ENCODE results near the gene NFU1. TPM values are rescaled to one million over a fixed set of nuclear protein-coding genes. Genes with fewer than 3 reads are reported as not detected.
A peak's percentile ranks its signal among the peaks of the same experiment; 100 is the strongest.

NFU1 gene
- total RNA-seq, 1 experiment from 2014 or later: 70.5 TPM

GRCh38 chr2:69387770-69388481 is 49.3 kb downstream of the NFU1 start:
- Histone ChIP-seq H3K27ac (peak overlapping the region; percentile 42), H3K27me3 (no peaks in the 10 kb centered on the region), H3K4me3 (peak overlapping the region; percentile 92), H3K4me1 (no peaks in the 10 kb centered on the region; the same call in 1 of the 2 replicates), H3K36me3 (peaks cover 4% of the 10 kb centered on the region), H3K9me3 (replicated peaks) (no peaks in the 10 kb centered on the region)
- peak; percentile 7 to 25 for DNase-seq

GRCh38 chr2:69386789-69387734 is 50.2 kb downstream of the NFU1 start, which contains the start of gene GFPT1:
GFPT1 (minus strand) TSS chr2:69387227; CDS start chr2:69387071, 156 bp downstream.
- Histone ChIP-seq H3K27me3 (no peaks in the 10 kb centered on the region), H3K36me3 (peaks cover 9% of the 10 kb centered on the region), H3K9me3 (replicated peaks) (no peaks in the 10 kb centered on the region), H3K4me1 (no peaks in the 10 kb centered on the region; the same call in 1 of the 2 replicates), H3K4me3 (peak within 1 kb of the TSS; percentile 92), H3K27ac (peak within 1 kb of the TSS; percentile 54)
- DNase-seq: peak; percentile 96 to 97

GRCh38 chr2:69386360-69386759 is 50.9 kb downstream of the NFU1 start:
- DNase-seq: no peak

GRCh38 chr2:69385443-69386151 is 51.6 kb downstream of the NFU1 start:
- no peak for DNase-seq
- H3K27ac ChIP-seq: no peak overlapping the region
- H3K36me3 ChIP-seq: peaks cover 10% of the 10 kb centered on the region
- no peaks in the 10 kb centered on the region for H3K9me3 ChIP-seq (replicated peaks)
- no peaks in the 10 kb centered on the region for H3K27me3 ChIP-seq
- H3K4me3 ChIP-seq: peak overlapping the region; percentile 92
- no peaks in the 10 kb centered on the region; the same call in 1 of the 2 replicates for H3K4me1 ChIP-seq

More at GRCh38 chr2:69386360-69386759, 50.9 kb downstream of the NFU1 start:
- Histone ChIP-seq H3K4me1 (no peaks in the 10 kb centered on the region; the same call in 1 of the 2 replicates), H3K27ac (peak overlapping the region; percentile 54; the same call in 1 of the 2 replicates), H3K36me3 (peaks cover 10% of the 10 kb centered on the region), H3K9me3 (replicated peaks) (no peaks in the 10 kb centered on the region), H3K27me3 (no peaks in the 10 kb centered on the region), H3K4me3 (peak overlapping the region; percentile 92)

GRCh38 chr2:69384618-69385081 is 52.6 kb downstream of the NFU1 start:
- DNase-seq: no peak
- Histone ChIP-seq H3K9me3 (replicated peaks) (no peaks in the 10 kb centered on the region), H3K4me3 (no peak overlapping the region), H3K27me3 (no peaks in the 10 kb centered on the region), H3K4me1 (no peaks in the 10 kb centered on the region; the same call in 1 of the 2 replicates), H3K36me3 (peaks cover 10% of the 10 kb centered on the region), H3K27ac (no peak overlapping the region)

GRCh38 chr2:69383176-69383812 is 53.9 kb downstream of the NFU1 start:
- no peaks in the 10 kb centered on the region for H3K9me3 ChIP-seq (replicated peaks)
- no peak overlapping the region for H3K4me3 ChIP-seq
- H3K4me1 ChIP-seq: no peaks in the 10 kb centered on the region; the same call in 1 of the 2 replicates
- DNase-seq: no peak
- peaks cover 15% of the 10 kb centered on the region for H3K36me3 ChIP-seq
- no peak overlapping the region for H3K27ac ChIP-seq
- no peaks in the 10 kb centered on the region for H3K27me3 ChIP-seq

- H3K27ac ChIP-seq: no peak overlapping the region
Measured at GRCh38 chr2:69382547-69382946, 54.7 kb downstream of the NFU1 start.

GRCh38 chr2:69381337-69381737 is 55.9 kb downstream of the NFU1 start:
- Histone ChIP-seq H3K9me3 (replicated peaks) (no peaks in the 10 kb centered on the region), H3K4me1 (no peaks in the 10 kb centered on the region), H3K36me3 (peaks cover 18% of the 10 kb centered on the region), H3K4me3 (no peak overlapping the region), H3K27me3 (no peaks in the 10 kb centered on the region), H3K27ac (no peak overlapping the region)
- DNase-seq: no peak

More at GRCh38 chr2:69382547-69382946, 54.7 kb downstream of the NFU1 start:
- Histone ChIP-seq H3K4me1 (no peaks in the 10 kb centered on the region), H3K27me3 (no peaks in the 10 kb centered on the region), H3K9me3 (replicated peaks) (no peaks in the 10 kb centered on the region), H3K36me3 (peaks cover 18% of the 10 kb centered on the region), H3K4me3 (no peak overlapping the region)
- DNase-seq: no peak

- Histone ChIP-seq H3K27ac (no peak overlapping the region), H3K9me3 (replicated peaks) (no peaks in the 10 kb centered on the region), H3K4me1 (no peaks in the 10 kb centered on the region), H3K36me3 (peaks cover 18% of the 10 kb centered on the region), H3K4me3 (no peak overlapping the region), H3K27me3 (no peaks in the 10 kb centered on the region)
- DNase-seq: no peak
Measured at GRCh38 chr2:69380072-69380917, 56.9 kb downstream of the NFU1 start.

GRCh38 chr2:69376403-69376802 is 60.8 kb downstream of the NFU1 start:
- Histone ChIP-seq H3K27me3 (no peaks in the 10 kb centered on the region), H3K4me1 (no peaks in the 10 kb centered on the region), H3K27ac (no peak overlapping the region), H3K4me3 (no peak overlapping the region), H3K9me3 (replicated peaks) (no peaks in the 10 kb centered on the region), H3K36me3 (peaks cover 28% of the 10 kb centered on the region)
- no peak for DNase-seq

- Histone ChIP-seq H3K9me3 (replicated peaks) (no peaks in the 10 kb centered on the region), H3K27ac (no peak overlapping the region), H3K36me3 (peaks cover 33% of the 10 kb centered on the region), H3K4me1 (no peaks in the 10 kb centered on the region), H3K27me3 (no peaks in the 10 kb centered on the region), H3K4me3 (no peak overlapping the region)
- peak; percentile 17 to 72 for DNase-seq
Measured at GRCh38 chr2:69375494-69376353, 61.5 kb downstream of the NFU1 start.

- Histone ChIP-seq H3K27me3 (no peaks in the 10 kb centered on the region), H3K4me1 (no peaks in the 10 kb centered on the region), H3K36me3 (peaks cover 53% of the 10 kb centered on the region), H3K27ac (no peak overlapping the region), H3K9me3 (replicated peaks) (no peaks in the 10 kb centered on the region), H3K4me3 (no peak overlapping the region)
- no peak for DNase-seq
Measured at GRCh38 chr2:69372767-69373166, 64.5 kb downstream of the NFU1 start.

Measured in SJCRH30 (cell line).